Lung (tissue), 12 donors: ENCODE measurements around the gene CREB5. TPM values are rescaled to one million over a fixed set of nuclear protein-coding genes. Genes with fewer than 3 reads are reported as not detected.
A peak's percentile ranks its signal among the peaks of the same experiment; 100 is the strongest.

Experiments used
- ATAC-seq: fragments of 200-7000 bp; cut with Tn5 transposase; one replicate; pipeline ENCODE4 v1.9.1; 2020; ENCODE audit warnings: moderate number of reproducible peaks; ENCODE audit not compliant: insufficient read depth, low FRiP score
- DNase-seq, 3 donors: peaks; one replicate each; pipeline ENCODE4 v3.0.0-alpha.2; 2013 to 2017
- H3K27ac ChIP-seq, 2 donors: one replicate each; pipeline ENCODE4 v1.5.1; 2013; ENCODE audit warnings: mild to moderate bottlenecking in 2 of 2, moderate library complexity in 2 of 2, control low read depth in 1 of 2, inconsistent platforms in 1 of 2, low read depth in 1 of 2, low read length in 1 of 2
- H3K27me3 ChIP-seq, 3 donors: one replicate each; pipeline ENCODE4 v1.5.1; 2013; ENCODE audit warnings: low read length in 2 of 3; ENCODE audit not compliant: control insufficient read depth in 3 of 3, insufficient read depth in 3 of 3
- H3K36me3 ChIP-seq, 4 donors: one replicate each; pipeline ENCODE4 v1.5.1; 2013; ENCODE audit warnings: low read length in 4 of 4, mild to moderate bottlenecking in 1 of 4, moderate library complexity in 1 of 4; ENCODE audit not compliant: control insufficient read depth in 4 of 4, insufficient read depth in 4 of 4
- H3K4me1 ChIP-seq, 5 donors: one replicate each; pipeline ENCODE4 v1.5.1; 2013; ENCODE audit warnings: low read length in 5 of 5, mild to moderate bottlenecking in 2 of 5, moderate library complexity in 1 of 5; ENCODE audit not compliant: control insufficient read depth in 5 of 5, insufficient read depth in 5 of 5
- H3K4me3 ChIP-seq: one replicate; pipeline ENCODE4 v1.5.1; 2013; ENCODE audit warnings: mild to moderate bottlenecking, control low read depth, moderate library complexity
- H3K9ac ChIP-seq, 2 donors: one replicate each; pipeline ENCODE4 v1.5.1; 2013; ENCODE audit warnings: low read length in 2 of 2, control low read depth in 1 of 2; ENCODE audit not compliant: insufficient read depth in 1 of 2
- H3K9me3 ChIP-seq, 4 donors: one replicate each; pipeline ENCODE4 v1.5.1; 2013; ENCODE audit warnings: low read length in 3 of 4, mild to moderate bottlenecking in 1 of 4, moderate library complexity in 1 of 4; ENCODE audit not compliant: control insufficient read depth in 4 of 4, insufficient read depth in 3 of 4
- WGBS, 2 donors: extraction: QIAGEN DNeasy Blood & Tissue Kit; methylation state at CpG; one replicate each; pipeline ENCODE4 v1.1.7; 2013; 5-methylcytosine and 5-hydroxymethylcytosine counted together
- polyA plus RNA-seq, 2 donors: library from polyadenylated mRNA; stranded (reverse); fragments of 200-250 nt; gene quantifications; one replicate each; pipeline ENCODE4 v1.2.1, GENCODE V29; 2013
- total RNA-seq, 2 donors: library from RNA; depleted of rRNA in 1 of 2; stranded (reverse); fragments of >200 nt in 1 of 2; gene quantifications; one replicate each; pipeline ENCODE4 v1.2.1, GENCODE V29; 2014 to 2021
- TF ChIP-seq, protein P1 (sequence below): IDR thresholded peaks from 2 replicates; pipeline ENCODE4 v1.5.1; 2012; ENCODE audit warnings: mild to moderate bottlenecking; ENCODE audit errors: control extremely low read depth, extremely low read depth
- donor health status: control.
- donor health status: control.
- donor health status: Bipolar disorder and iron deficiency.
- donor health status: healthy.
- donor health status: DM: yes; HTN: yes; CAD: no.

CREB5 gene
- total and polyA plus RNA-seq, 4 donors: 2.7 to 23.1 (median 9.6) TPM

DNA sequence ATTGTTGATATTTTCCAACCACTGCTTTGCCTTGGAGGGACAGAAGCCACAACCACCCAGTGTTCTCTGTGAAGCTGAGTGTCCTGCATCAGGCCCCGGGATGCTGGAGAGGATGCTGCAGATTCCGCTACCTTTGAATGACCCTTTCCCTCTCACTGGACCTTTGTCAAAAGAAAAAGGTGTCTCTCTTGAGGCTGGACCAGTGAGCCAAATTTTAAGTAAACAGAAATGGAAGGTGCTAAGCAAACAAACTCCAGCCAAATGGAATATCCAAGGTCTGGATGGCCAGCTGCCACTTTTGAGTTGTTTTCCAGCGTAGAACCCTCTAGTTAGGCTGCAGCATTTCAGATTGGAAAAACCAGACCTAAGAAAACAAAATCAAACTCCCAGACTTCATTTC is 400.3 kb downstream of the CREB5 start:
- TF ChIP-seq, protein P1, sequence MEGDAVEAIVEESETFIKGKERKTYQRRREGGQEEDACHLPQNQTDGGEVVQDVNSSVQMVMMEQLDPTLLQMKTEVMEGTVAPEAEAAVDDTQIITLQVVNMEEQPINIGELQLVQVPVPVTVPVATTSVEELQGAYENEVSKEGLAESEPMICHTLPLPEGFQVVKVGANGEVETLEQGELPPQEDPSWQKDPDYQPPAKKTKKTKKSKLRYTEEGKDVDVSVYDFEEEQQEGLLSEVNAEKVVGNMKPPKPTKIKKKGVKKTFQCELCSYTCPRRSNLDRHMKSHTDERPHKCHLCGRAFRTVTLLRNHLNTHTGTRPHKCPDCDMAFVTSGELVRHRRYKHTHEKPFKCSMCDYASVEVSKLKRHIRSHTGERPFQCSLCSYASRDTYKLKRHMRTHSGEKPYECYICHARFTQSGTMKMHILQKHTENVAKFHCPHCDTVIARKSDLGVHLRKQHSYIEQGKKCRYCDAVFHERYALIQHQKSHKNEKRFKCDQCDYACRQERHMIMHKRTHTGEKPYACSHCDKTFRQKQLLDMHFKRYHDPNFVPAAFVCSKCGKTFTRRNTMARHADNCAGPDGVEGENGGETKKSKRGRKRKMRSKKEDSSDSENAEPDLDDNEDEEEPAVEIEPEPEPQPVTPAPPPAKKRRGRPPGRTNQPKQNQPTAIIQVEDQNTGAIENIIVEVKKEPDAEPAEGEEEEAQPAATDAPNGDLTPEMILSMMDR: no peak
- DNase-seq (peak; percentile 31 to 61 (median 50)), ATAC-seq (no peak)
- Histone ChIP-seq H3K27me3 (no peaks in the 10 kb centered on the region), H3K27ac (no peak overlapping the region), H3K9me3 (no peaks in the 10 kb centered on the region), H3K9ac (no peak overlapping the region), H3K36me3 (peaks cover 0 to 2% (median 0%) of the 10 kb centered on the region in 4 donors), H3K4me1 (peaks cover 0 to 60% (median 6%) of the 10 kb centered on the region in 5 donors), H3K4me3 (no peak overlapping the region)
- 88 to 89% methylated on average over 3 of the region's 3 CpGs for WGBS, 2 donors

GRCh38 chr7:28813243-28813962 is 401.1 kb downstream of the CREB5 start:
- WGBS, 2 donors: 79 to 86% methylated on average over 6 of the region's 6 CpGs
- TF ChIP-seq, protein P1: no peak
- DNase-seq: peak; percentile 69 to 92 (median 92)

DNA sequence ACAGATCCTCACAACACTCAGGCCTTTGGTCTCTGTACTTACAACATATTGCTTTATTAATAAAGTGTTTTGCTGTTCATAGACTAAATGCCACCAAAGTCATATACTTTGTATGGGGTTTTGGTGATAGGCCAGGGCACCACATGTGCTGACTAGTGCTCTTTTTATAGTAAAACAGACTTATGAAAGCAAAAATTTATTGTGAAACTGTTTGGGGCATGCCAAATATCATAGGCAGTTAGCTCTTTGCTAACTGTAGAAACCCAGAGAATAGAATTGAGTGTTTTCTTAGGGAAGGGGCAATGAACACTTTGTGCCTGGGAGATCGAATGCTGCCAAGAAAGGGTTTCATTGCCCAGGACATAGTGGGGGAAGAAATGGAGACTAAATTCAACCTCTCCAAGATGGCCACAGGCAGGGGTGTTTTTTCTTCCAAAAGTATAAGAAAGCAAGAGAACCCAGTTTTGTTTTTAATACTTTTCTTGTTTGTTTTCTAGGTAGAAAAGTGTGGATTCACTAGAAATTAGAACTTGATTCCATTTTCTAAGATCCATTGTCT is 403.1 kb downstream of the CREB5 start:
- no peak for ATAC-seq

More at GRCh38 chr7:28813243-28813962, 401.1 kb downstream of the CREB5 start:
- Histone ChIP-seq H3K4me3 (no peak overlapping the region), H3K27me3 (no peaks in the 10 kb centered on the region), H3K27ac (no peak overlapping the region), H3K36me3 (peaks cover under 1 to 6% (median 1%) of the 10 kb centered on the region in 4 donors), H3K9me3 (no peaks in the 10 kb centered on the region), H3K9ac (no peak overlapping the region), H3K4me1 (peaks cover 0 to 60% (median 6%) of the 10 kb centered on the region in 5 donors)
- ATAC-seq: no peak

More for the DNA sequence above, 403.1 kb downstream of the CREB5 start:
- no peak overlapping the region for H3K4me3 ChIP-seq
- no peak overlapping the region for H3K27ac ChIP-seq
- TF ChIP-seq, protein P1: no peak
- H3K9me3 ChIP-seq: no peaks in the 10 kb centered on the region
- H3K4me1 ChIP-seq: peaks cover 0 to 56% (median 6%) of the 10 kb centered on the region in 5 donors
- WGBS, 2 donors: 77 to 81% methylated on average over 1 of the region's 1 CpG
- H3K36me3 ChIP-seq: peaks cover 2 to 11% (median 4%) of the 10 kb centered on the region in 4 donors
- no peaks in the 10 kb centered on the region for H3K27me3 ChIP-seq
- peak; percentile 44 to 91 (median 85) for DNase-seq
- no peak overlapping the region for H3K9ac ChIP-seq
